ENCODE measurements around the gene LY6G5B. TPM values are rescaled to one million over a fixed set of nuclear protein-coding genes. Genes with fewer than 3 reads are reported as not detected.

Gene LY6G5B
- total RNA-seq, 4 donors from 2014 or later, result 2.4 to 21.3 (median 10.3) TPM

GRCh38 chr6:31662124-31662723 is 7.6 kb upstream of the LY6G5B start:
- peaks cover 38 to 73% (median 53%) of the 10 kb centered on the region in 4 donors for H3K4me1 ChIP-seq

GRCh38 chr6:31663126-31663960 is 6.4 kb upstream of the LY6G5B start:
- intact Hi-C loops (cut with DNase I; ENCODE audit: low total_unique reads), result no loop called here
- peak overlapping the region; percentile 43 to 96 (median 84) for H3K4me3 ChIP-seq

More at GRCh38 chr6:31662124-31662723, 7.6 kb upstream of the LY6G5B start:
- 84 to 89% methylated on average over 6 to 12 of the region's 12 CpGs for WGBS, 2 donors (ENCODE audit: low coverage in 1 of 2)
- intact Hi-C loops (cut with DNase I; ENCODE audit: low total_unique reads), result no loop called here
- no peak for DNase-seq
- in situ Hi-C loops (cut with MboI; ENCODE audit: low pct_ligation_motif_present in 1 of 4, low pct_unique_long_range_greater_than_20kb in 1 of 4, low sequenced_read_pairs in 3 of 4), result no loop called here
- H3K27me3 ChIP-seq, result no peaks in the 10 kb centered on the region
- H3K9me3 ChIP-seq, result no peaks in the 10 kb centered on the region
- peaks cover 0 to 9% (median 2%) of the 10 kb centered on the region in 4 donors for H3K36me3 ChIP-seq
- no peak overlapping the region for H3K4me3 ChIP-seq
- peak overlapping the region in 1 of 4 donors; percentile 6 for H3K27ac ChIP-seq
- no peak for TF ChIP-seq POLR2AphosphoS5 (IDR thresholded peaks at IDR 0.05)
- TF ChIP-seq CTCF (IDR thresholded peaks at IDR 0.05), result no peak
- no peak for TF ChIP-seq EP300 (IDR thresholded peaks at IDR 0.05; ENCODE audit: low read depth)

GRCh38 chr6:31663961-31664789 is 5.6 kb upstream of the LY6G5B start:
- 4 to 31% methylated on average over 5 to 17 of the region's 17 CpGs for WGBS, 2 donors (ENCODE audit: low coverage in 1 of 2)
- no peak for TF ChIP-seq POLR2AphosphoS5 (IDR thresholded peaks at IDR 0.05)
- intact Hi-C loops (cut with DNase I; ENCODE audit: low total_unique reads), result no loop called here
- Histone ChIP-seq H3K4me1 (peaks cover 27 to 62% (median 38%) of the 10 kb centered on the region in 4 donors), H3K36me3 (peaks cover 0 to 28% (median 9%) of the 10 kb centered on the region in 4 donors), H3K9me3 (no peaks in the 10 kb centered on the region), H3K4me3 (peak overlapping the region; percentile 43 to 96 (median 84)), H3K27me3 (no peaks in the 10 kb centered on the region), H3K27ac (peak overlapping the region; percentile 93 to 99 (median 98))
- DNase-seq, result peak; percentile 29
- in situ Hi-C loops (cut with MboI; ENCODE audit: low pct_ligation_motif_present in 1 of 4, low pct_unique_long_range_greater_than_20kb in 1 of 4, low sequenced_read_pairs in 3 of 4), result no loop called here

More at GRCh38 chr6:31663126-31663960, 6.4 kb upstream of the LY6G5B start:
- H3K36me3 ChIP-seq, result peaks cover 0 to 20% (median 6%) of the 10 kb centered on the region in 4 donors
- in situ Hi-C loops (cut with MboI; ENCODE audit: low pct_ligation_motif_present in 1 of 4, low pct_unique_long_range_greater_than_20kb in 1 of 4, low sequenced_read_pairs in 3 of 4), result no loop called here
- H3K27ac ChIP-seq, result peak overlapping the region; percentile 93 to 99 (median 98)
- peaks cover 35 to 71% (median 45%) of the 10 kb centered on the region in 4 donors for H3K4me1 ChIP-seq
- H3K9me3 ChIP-seq, result no peaks in the 10 kb centered on the region
- no peak for DNase-seq
- H3K27me3 ChIP-seq, result no peaks in the 10 kb centered on the region
- TF ChIP-seq POLR2A (IDR thresholded peaks at IDR 0.05), result no peak
- no peak for TF ChIP-seq POLR2AphosphoS5 (IDR thresholded peaks at IDR 0.05)
- no peak for TF ChIP-seq CTCF (IDR thresholded peaks at IDR 0.05)
- TF ChIP-seq EP300 (IDR thresholded peaks at IDR 0.05; ENCODE audit: low read depth), result no peak
- WGBS, 2 donors (ENCODE audit: low coverage in 1 of 2), result 69 to 93% methylated on average over 3 to 9 of the region's 9 CpGs

GRCh38 chr6:31664790-31665500 is 4.8 kb upstream of the LY6G5B start, which contains the start of gene GPANK1:
TSS of gene GPANK1 (minus strand) at chr6:31664997. CDS start at chr6:31664478, 519 bp downstream.
- WGBS, 2 donors (ENCODE audit: low coverage in 1 of 2), result 0 to 1% methylated on average over 1 to 38 of the region's 39 CpGs
- Histone ChIP-seq H3K9me3 (no peaks in the 10 kb centered on the region), H3K4me1 (peaks cover 23 to 55% (median 31%) of the 10 kb centered on the region in 4 donors), H3K4me3 (peak within 1 kb of the TSS; percentile 47 to 96 (median 84)), H3K36me3 (peaks cover 0 to 35% (median 14%) of the 10 kb centered on the region in 4 donors), H3K27me3 (no peaks in the 10 kb centered on the region), H3K27ac (peak within 1 kb of the TSS; percentile 93 to 99 (median 98))
- peak; percentile 66 for TF ChIP-seq POLR2A (IDR thresholded peaks at IDR 0.05)
- peak; percentile 81 to 89 (median 84) for TF ChIP-seq POLR2AphosphoS5 (IDR thresholded peaks at IDR 0.05)
- TF ChIP-seq EP300 (IDR thresholded peaks at IDR 0.05; ENCODE audit: low read depth), result no peak
- TF ChIP-seq CTCF (IDR thresholded peaks at IDR 0.05), result no peak
- intact Hi-C loops (cut with DNase I; ENCODE audit: low total_unique reads), result no loop called here
- in situ Hi-C loops (cut with MboI; ENCODE audit: low pct_ligation_motif_present in 1 of 4, low pct_unique_long_range_greater_than_20kb in 1 of 4, low sequenced_read_pairs in 3 of 4), result no loop called here
- DNase-seq, result peak; percentile 93
